SK-N-SH treated with all-trans-retinoic acid at 6 μM for 48 hours (cell line): Measurements from ENCODE around the gene TMEM244.
"Not testable (repeated sequence)": the region's sequence is repeated elsewhere in the genome, so short reads cannot be mapped to it uniquely, and the experiment has no call there.

ENCODE experiments used
- ATAC-seq: fragments of 200-7000 bp; cut with Tn5 transposase; 3 replicates; pipeline ENCODE4 v1.9.1; 2020; ENCODE audit warnings: mild to moderate bottlenecking, moderate library complexity
- ARNTL ChIP-seq: fragments of 450-650 bp; formaldehyde crosslinking; IDR thresholded peaks from 2 replicates; pipeline ENCODE4 v1.5.0; 2020; ENCODE audit warnings: low read depth, mild to moderate bottlenecking, moderate library complexity, borderline replicate concordance
- BACH2 ChIP-seq: fragments of 250-450 bp; sonication (Bioruptor Pico); IDR thresholded peaks from 2 replicates; pipeline ENCODE4 v1.9.0; 2021; ENCODE audit warnings: mild to moderate bottlenecking, borderline replicate concordance
- CREB5 ChIP-seq: fragments of 250-450 bp; sonication (Bioruptor Pico); IDR thresholded peaks from 2 replicates; pipeline ENCODE4 v1.5.1; 2020; ENCODE audit warnings: low read depth, mild to moderate bottlenecking, moderate library complexity
- CSDC2 ChIP-seq: fragments of 250-450 bp; sonication (Bioruptor Pico); IDR thresholded peaks from 2 replicates; pipeline ENCODE4 v1.5.0; 2020; ENCODE audit warnings: mild to moderate bottlenecking, moderate library complexity
- ESRRG ChIP-seq: fragments of 250-450 bp; sonication (Bioruptor Pico); IDR thresholded peaks from 2 replicates; pipeline ENCODE4 v1.6.1; 2021; ENCODE audit warnings: mild to moderate bottlenecking
- GLIS3 ChIP-seq: fragments of 250-450 bp; sonication (Bioruptor Pico); IDR thresholded peaks from 2 replicates; pipeline ENCODE4 v1.5.0; 2020; ENCODE audit warnings: mild to moderate bottlenecking, moderate library complexity
- ISL1 ChIP-seq: fragments of 250-450 bp; sonication (Bioruptor Pico); IDR thresholded peaks from 2 replicates; pipeline ENCODE4 v2.1.2; 2022; ENCODE audit warnings: mild to moderate bottlenecking, moderate library complexity
- PATZ1 ChIP-seq: fragments of 250-450 bp; sonication (Bioruptor Pico); IDR thresholded peaks from 2 replicates; pipeline ENCODE4 v1.8.0; 2020; ENCODE audit warnings: mild to moderate bottlenecking, moderate library complexity, borderline replicate concordance
- POU6F1 ChIP-seq: fragments of 250-450 bp; sonication (Bioruptor Pico); IDR thresholded peaks from 2 replicates; pipeline ENCODE4 v1.8.0; 2021; ENCODE audit warnings: low read depth, mild to moderate bottlenecking, moderate library complexity, borderline replicate concordance
- PPARA ChIP-seq: fragments of 250-450 bp; sonication (Bioruptor Pico); IDR thresholded peaks from 2 replicates; pipeline ENCODE4 v1.5.0; 2020; ENCODE audit warnings: mild to moderate bottlenecking, borderline replicate concordance
- RARB ChIP-seq: fragments of 250-450 bp; sonication (Bioruptor Pico); IDR thresholded peaks from 2 replicates; pipeline ENCODE4 v1.8.0; 2021; ENCODE audit warnings: mild to moderate bottlenecking, moderate library complexity
- TOX ChIP-seq: fragments of 250-450 bp; sonication (Bioruptor Pico); IDR thresholded peaks from 2 replicates; pipeline ENCODE4 v1.8.0; 2021; ENCODE audit warnings: mild to moderate bottlenecking, moderate library complexity, borderline replicate concordance
- TSHZ2 ChIP-seq: fragments of 250-450 bp; sonication (Bioruptor Pico); IDR thresholded peaks from 2 replicates; pipeline ENCODE4 v1.5.0; 2020; ENCODE audit warnings: mild to moderate bottlenecking, moderate library complexity
- ZC3H10 ChIP-seq: fragments of 250-450 bp; sonication (Bioruptor Pico); IDR thresholded peaks from 2 replicates; pipeline ENCODE4 v1.5.1; 2021; ENCODE audit warnings: mild to moderate bottlenecking, moderate library complexity
- ZFP3 ChIP-seq: fragments of 250-450 bp; sonication (Bioruptor Pico); IDR thresholded peaks from 2 replicates; pipeline ENCODE4 v1.5.0; 2020; ENCODE audit warnings: mild to moderate bottlenecking, moderate library complexity
- ZNF565 ChIP-seq: fragments of 450-650 bp; formaldehyde crosslinking; conservative IDR thresholded peaks from 2 replicates; pipeline ENCODE4 v1.5.0; 2020; ENCODE audit warnings: low read depth, mild to moderate bottlenecking, moderate library complexity
- TF ChIP-seq, protein P1 (sequence below): fragments of 250-450 bp; sonication (Bioruptor Pico); IDR thresholded peaks from 2 replicates; pipeline ENCODE4 v1.5.1; 2021; ENCODE audit warnings: mild to moderate bottlenecking, moderate library complexity

Gene TMEM244

GRCh38 chr6:129842137-129842536, 19.0 kb downstream of the TMEM244 start (continued):
- no peak for TF ChIP-seq TSHZ2 (CRISPR knock-in tag)
- no peak for TF ChIP-seq ZC3H10 (CRISPR knock-in tag)
- TF ChIP-seq POU6F1 (CRISPR knock-in tag) = no peak
- no peak for TF ChIP-seq ARNTL
- TF ChIP-seq, all 23 proteins: peak for 0

DNA sequence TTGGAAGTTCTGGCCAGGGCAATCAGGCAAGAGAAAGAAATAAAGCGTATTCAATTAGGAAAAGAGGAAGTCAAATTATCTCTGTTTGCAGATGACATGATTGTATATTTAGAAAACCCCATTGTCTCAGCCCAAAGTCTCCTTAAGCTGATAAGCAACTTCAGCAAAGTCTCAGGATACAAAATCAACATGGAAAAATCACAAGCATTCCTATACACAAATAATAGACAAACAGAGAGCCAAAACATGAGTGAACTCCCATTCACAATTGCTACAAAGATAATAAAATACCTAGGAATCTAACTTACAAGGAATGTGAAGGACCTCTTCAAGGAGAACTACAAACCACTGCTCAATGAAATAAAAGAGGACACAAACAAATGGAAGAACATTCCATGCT, 21.6 kb downstream of the TMEM244 start:
- not testable (repeated sequence) for ATAC-seq

DNA sequence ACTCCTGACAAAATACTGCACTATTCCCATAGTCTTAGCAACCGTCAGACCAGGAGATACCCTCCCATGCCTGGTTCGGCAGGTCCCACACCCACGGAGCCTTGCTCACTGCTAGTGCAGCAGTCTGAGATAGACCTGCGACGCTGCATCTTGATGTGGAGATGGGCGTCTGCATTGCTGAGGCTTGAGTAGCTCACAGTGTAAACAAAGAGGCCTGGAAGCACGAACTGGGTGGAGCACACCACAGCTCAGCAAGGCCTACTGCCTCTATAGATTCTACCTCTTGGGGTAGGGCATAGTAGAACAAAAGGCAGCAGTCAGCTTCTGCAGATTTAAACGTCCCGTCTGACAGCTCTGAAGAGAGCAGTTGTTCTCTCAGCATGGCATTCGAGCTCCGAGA, 25.4 kb downstream of the TMEM244 start:
- no peak for ATAC-seq
- TF ChIP-seq ZC3H10 (CRISPR knock-in tag) (no peak), ZFP3 (CRISPR knock-in tag) (no peak), POU6F1 (CRISPR knock-in tag) (no peak), ZNF565 (CRISPR knock-in tag) (no peak), CSDC2 (CRISPR knock-in tag) (no peak), ESRRG (CRISPR knock-in tag) (no peak), BACH2 (CRISPR knock-in tag) (no peak), RARB (CRISPR knock-in tag) (no peak), ISL1 (CRISPR knock-in tag) (no peak), GLIS3 (no peak), PPARA (no peak), PATZ1 (CRISPR knock-in tag) (no peak), TOX (CRISPR knock-in tag) (no peak), CREB5 (CRISPR knock-in tag) (no peak)
- TF ChIP-seq, protein P1, sequence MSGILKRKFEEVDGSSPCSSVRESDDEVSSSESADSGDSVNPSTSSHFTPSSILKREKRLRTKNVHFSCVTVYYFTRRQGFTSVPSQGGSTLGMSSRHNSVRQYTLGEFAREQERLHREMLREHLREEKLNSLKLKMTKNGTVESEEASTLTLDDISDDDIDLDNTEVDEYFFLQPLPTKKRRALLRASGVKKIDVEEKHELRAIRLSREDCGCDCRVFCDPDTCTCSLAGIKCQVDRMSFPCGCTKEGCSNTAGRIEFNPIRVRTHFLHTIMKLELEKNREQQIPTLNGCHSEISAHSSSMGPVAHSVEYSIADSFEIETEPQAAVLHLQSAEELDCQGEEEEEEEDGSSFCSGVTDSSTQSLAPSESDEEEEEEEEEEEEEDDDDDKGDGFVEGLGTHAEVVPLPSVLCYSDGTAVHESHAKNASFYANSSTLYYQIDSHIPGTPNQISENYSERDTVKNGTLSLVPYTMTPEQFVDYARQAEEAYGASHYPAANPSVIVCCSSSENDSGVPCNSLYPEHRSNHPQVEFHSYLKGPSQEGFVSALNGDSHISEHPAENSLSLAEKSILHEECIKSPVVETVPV (CRISPR knock-in tag) = no peak
- TF ChIP-seq, all 23 proteins: peak for 0

DNA sequence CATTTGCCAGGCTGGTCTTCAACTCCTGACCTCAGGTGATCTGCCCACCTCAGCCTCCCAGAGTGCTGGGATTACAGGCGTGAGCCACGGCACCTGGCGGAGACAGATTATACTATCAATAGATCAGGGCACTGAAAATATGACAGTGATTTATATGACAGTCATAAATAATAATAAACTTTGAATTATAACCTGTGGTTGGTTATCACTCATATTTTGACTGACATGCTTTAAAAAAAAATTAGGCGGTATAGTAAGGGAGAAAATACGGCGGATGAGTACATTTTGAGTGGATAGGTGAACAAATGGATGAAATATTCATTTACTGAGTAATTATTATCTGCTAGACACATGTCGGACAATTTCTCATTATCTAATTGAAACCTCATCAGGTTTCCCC, 28.8 kb downstream of the TMEM244 start:
- no peak for TF ChIP-seq TSHZ2 (CRISPR knock-in tag)
- TF ChIP-seq ZC3H10 (CRISPR knock-in tag) = no peak
- ATAC-seq = no peak
